Immature natural killer cell (primary cell): ENCODE data around the gene SQSTM1. TPM values are rescaled to one million over a fixed set of nuclear protein-coding genes. Genes with fewer than 3 reads are reported as not detected.

ENCODE experiments used
- DNase-seq, 3 donors: peaks; one replicate each; pipeline ENCODE4 v3.0.0; 2022; ENCODE audit warnings: mixed read lengths in 1 of 3
- H3K27ac Mint-ChIP-seq, 6 donors: one replicate each; pipeline ENCODE4 v1.8.0; 2020; ENCODE audit warnings: mixed read lengths in 6 of 6, mild to moderate bottlenecking in 5 of 6, inconsistent platforms in 4 of 6, moderate library complexity in 3 of 6
- H3K27me3 Mint-ChIP-seq, 3 donors: one replicate each; pipeline ENCODE4 v1.8.0; 2020 to 2021; ENCODE audit warnings: low read depth in 3 of 3, mild to moderate bottlenecking in 3 of 3, mixed read lengths in 3 of 3, moderate library complexity in 3 of 3, inconsistent platforms in 1 of 3
- H3K36me3 Mint-ChIP-seq, 3 donors: one replicate each; pipeline ENCODE4 v1.8.0; 2020; ENCODE audit warnings: mixed read lengths in 3 of 3, inconsistent platforms in 2 of 3, mild to moderate bottlenecking in 2 of 3
- H3K4me1 Mint-ChIP-seq, 2 donors: one replicate each; pipeline ENCODE4 v1.8.0; 2020; ENCODE audit warnings: inconsistent platforms in 2 of 2, mild to moderate bottlenecking in 2 of 2, mixed read lengths in 2 of 2, moderate library complexity in 1 of 2
- H3K4me3 Mint-ChIP-seq, 5 donors: one replicate each; pipeline ENCODE4 v1.8.0; 2020; ENCODE audit warnings: mild to moderate bottlenecking in 5 of 5, mixed read lengths in 5 of 5, inconsistent platforms in 3 of 5, moderate library complexity in 3 of 5
- H3K9me3 Mint-ChIP-seq, 6 donors: one replicate each; pipeline ENCODE4 v1.8.0; 2020; ENCODE audit warnings: mild to moderate bottlenecking in 6 of 6, mixed read lengths in 6 of 6, inconsistent platforms in 4 of 6, moderate library complexity in 3 of 6
- polyA plus RNA-seq, 3 donors: library from polyadenylated mRNA; unstranded; fragments of 300-500 nt; fragmentation: Illumina TruSeq; gene quantifications; one replicate each; pipeline ENCODE4 v1.2.3, GENCODE V29; 2021

Gene SQSTM1
- polyA plus RNA-seq, 3 donors from 2014 or later = 256 to 292 (median 268) TPM

- Mint-ChIP-seq H3K4me1 (no peaks in the 10 kb centered on the region), H3K27ac (no peak overlapping the region), H3K4me3 (no peak overlapping the region), H3K36me3 (peaks cover 12 to 17% (median 16%) of the 10 kb centered on the region in 3 donors), H3K27me3 (peaks cover 0 to 3% (median 0%) of the 10 kb centered on the region in 3 donors), H3K9me3 (no peaks in the 10 kb centered on the region)
- no peak for DNase-seq
These were observed 52.3 kb downstream of the SQSTM1 start for GRCh38 chr5:179872828-179873575.

GRCh38 chr5:179873588-179874110, 52.9 kb downstream of the SQSTM1 start:
- H3K4me1 Mint-ChIP-seq = no peaks in the 10 kb centered on the region
- no peak overlapping the region for H3K4me3 Mint-ChIP-seq
- no peak for DNase-seq
- no peaks in the 10 kb centered on the region for H3K9me3 Mint-ChIP-seq
- H3K27me3 Mint-ChIP-seq = peaks cover 0 to 3% (median 0%) of the 10 kb centered on the region in 3 donors
- H3K36me3 Mint-ChIP-seq = peaks cover 12 to 18% (median 16%) of the 10 kb centered on the region in 3 donors
- no peak overlapping the region for H3K27ac Mint-ChIP-seq

- H3K36me3 Mint-ChIP-seq = peaks cover 12 to 18% (median 16%) of the 10 kb centered on the region in 3 donors
- no peak overlapping the region for H3K27ac Mint-ChIP-seq
- H3K4me1 Mint-ChIP-seq = no peaks in the 10 kb centered on the region
- no peak for DNase-seq
- H3K4me3 Mint-ChIP-seq = no peak overlapping the region
- H3K9me3 Mint-ChIP-seq = no peaks in the 10 kb centered on the region
- H3K27me3 Mint-ChIP-seq = peaks cover 0 to 3% (median 0%) of the 10 kb centered on the region in 3 donors
These were observed 53.4 kb downstream of the SQSTM1 start for GRCh38 chr5:179874136-179874535.

- DNase-seq = no peak
- Mint-ChIP-seq H3K4me3 (no peak overlapping the region), H3K4me1 (no peaks in the 10 kb centered on the region), H3K27ac (no peak overlapping the region), H3K9me3 (no peaks in the 10 kb centered on the region), H3K36me3 (peaks cover 12 to 18% (median 16%) of the 10 kb centered on the region in 3 donors), H3K27me3 (peaks cover 0 to 3% (median 0%) of the 10 kb centered on the region in 3 donors)
These were observed 54.0 kb downstream of the SQSTM1 start for GRCh38 chr5:179874536-179875292.

GRCh38 chr5:179875741-179876609, 55.3 kb downstream of the SQSTM1 start:
- peaks cover 8 to 15% (median 14%) of the 10 kb centered on the region in 3 donors for H3K36me3 Mint-ChIP-seq
- H3K27me3 Mint-ChIP-seq = peaks cover 0 to 3% (median 0%) of the 10 kb centered on the region in 3 donors
- H3K27ac Mint-ChIP-seq = no peak overlapping the region

GRCh38 chr5:179876610-179876952, 55.9 kb downstream of the SQSTM1 start:
- H3K9me3 Mint-ChIP-seq = no peaks in the 10 kb centered on the region
- peak overlapping the region in 1 of 6 donors; percentile 40 for H3K27ac Mint-ChIP-seq
- no peak overlapping the region for H3K4me3 Mint-ChIP-seq
- no peaks in the 10 kb centered on the region for H3K4me1 Mint-ChIP-seq
- H3K36me3 Mint-ChIP-seq = peaks cover 10 to 15% (median 12%) of the 10 kb centered on the region in 3 donors
- DNase-seq = no peak
- peaks cover 0 to 2% (median 0%) of the 10 kb centered on the region in 3 donors for H3K27me3 Mint-ChIP-seq

More at GRCh38 chr5:179875741-179876609, 55.3 kb downstream of the SQSTM1 start:
- Mint-ChIP-seq H3K9me3 (no peaks in the 10 kb centered on the region), H3K4me3 (no peak overlapping the region), H3K4me1 (no peaks in the 10 kb centered on the region)
- no peak for DNase-seq

- H3K27me3 Mint-ChIP-seq = peaks cover 0 to 2% (median 0%) of the 10 kb centered on the region in 3 donors
- no peak for DNase-seq
- H3K4me1 Mint-ChIP-seq = no peaks in the 10 kb centered on the region
- no peak overlapping the region for H3K27ac Mint-ChIP-seq
- peaks cover 2 to 3% (median 3%) of the 10 kb centered on the region in 6 donors for H3K9me3 Mint-ChIP-seq
- H3K4me3 Mint-ChIP-seq = no peak overlapping the region
- H3K36me3 Mint-ChIP-seq = peaks cover 14 to 22% (median 18%) of the 10 kb centered on the region in 3 donors
These were observed 57.7 kb downstream of the SQSTM1 start for GRCh38 chr5:179878222-179879002.

GRCh38 chr5:179879003-179879689, 58.4 kb downstream of the SQSTM1 start:
- Mint-ChIP-seq H3K27ac (no peak overlapping the region), H3K9me3 (peaks cover 2 to 11% (median 6%) of the 10 kb centered on the region in 6 donors), H3K36me3 (peaks cover 22 to 30% (median 26%) of the 10 kb centered on the region in 3 donors), H3K4me1 (no peaks in the 10 kb centered on the region), H3K4me3 (no peak overlapping the region), H3K27me3 (peaks cover 0 to 2% (median 0%) of the 10 kb centered on the region in 3 donors)
- no peak for DNase-seq

GRCh38 chr5:179879690-179880010, 58.9 kb downstream of the SQSTM1 start:
- Mint-ChIP-seq H3K9me3 (peaks cover 2 to 14% (median 7%) of the 10 kb centered on the region in 6 donors), H3K36me3 (peaks cover 25 to 35% (median 31%) of the 10 kb centered on the region in 3 donors), H3K4me1 (no peaks in the 10 kb centered on the region), H3K27me3 (peaks cover 0 to 2% (median 0%) of the 10 kb centered on the region in 3 donors), H3K4me3 (no peak overlapping the region), H3K27ac (no peak overlapping the region)
- no peak for DNase-seq

- Mint-ChIP-seq H3K9me3 (peaks cover 2 to 14% (median 7%) of the 10 kb centered on the region in 6 donors), H3K27ac (no peak overlapping the region), H3K4me3 (no peak overlapping the region), H3K4me1 (no peaks in the 10 kb centered on the region), H3K36me3 (peaks cover 30 to 40% (median 35%) of the 10 kb centered on the region in 3 donors), H3K27me3 (peaks cover 0 to 2% (median 0%) of the 10 kb centered on the region in 3 donors)
- no peak for DNase-seq
These were observed 59.5 kb downstream of the SQSTM1 start for GRCh38 chr5:179880066-179880650.

GRCh38 chr5:179880848-179881590, 60.3 kb downstream of the SQSTM1 start:
- Mint-ChIP-seq H3K36me3 (peaks cover 30 to 45% (median 37%) of the 10 kb centered on the region in 3 donors), H3K9me3 (peaks cover 2 to 14% (median 7%) of the 10 kb centered on the region in 6 donors), H3K27ac (peak overlapping the region in 2 of 6 donors; percentile 36 to 41), H3K4me3 (no peak overlapping the region), H3K4me1 (no peaks in the 10 kb centered on the region), H3K27me3 (peaks cover 0 to 2% (median 0%) of the 10 kb centered on the region in 3 donors)
- DNase-seq = no peak
